Head of caudate nucleus (tissue), 42 donors: ENCODE results near the gene FAM76A.

ENCODE experiments used
- DNase-seq, 42 donors: peaks; one replicate each; pipeline versions ENCODE4 v3.0.0 to v3.0.0-alpha.2; 2020 to 2021; ENCODE audit warnings: mixed read lengths in 7 of 42
- intact Hi-C: fragments of 100-400 bp; cut with DNase I; formaldehyde crosslinking; loops from one replicate; pipeline ENCODE4 v1.15.0; 2022

Gene FAM76A

GRCh38 chr1:27716262-27716895 lies 9.4 kb upstream of the FAM76A start:
- intact Hi-C loops, result no loop called here
- peak in 13 of 42 donors; percentile 5 to 60 (median 23) for DNase-seq

GRCh38 chr1:27719286-27720251 lies 6.2 kb upstream of the FAM76A start:
- DNase-seq, result peak in 2 of 42 donors; percentile 4 to 9
- intact Hi-C loops, result loop anchor here (10.0 kb wide), 1 partner anchor 115 kb away; the partner anchor contains the start of gene PPP1R8

GRCh38 chr1:27724961-27725373 lies 794 bp upstream of the FAM76A start:
- intact Hi-C loops, result loop anchor here (2.0 to 10.0 kb wide), 3 partner anchors 47 to 110 kb away; partner anchors contain the start of genes PPP1R8 and STX12
- peak in 5 of 42 donors; percentile 7 to 42 (median 11) for DNase-seq

DNA sequence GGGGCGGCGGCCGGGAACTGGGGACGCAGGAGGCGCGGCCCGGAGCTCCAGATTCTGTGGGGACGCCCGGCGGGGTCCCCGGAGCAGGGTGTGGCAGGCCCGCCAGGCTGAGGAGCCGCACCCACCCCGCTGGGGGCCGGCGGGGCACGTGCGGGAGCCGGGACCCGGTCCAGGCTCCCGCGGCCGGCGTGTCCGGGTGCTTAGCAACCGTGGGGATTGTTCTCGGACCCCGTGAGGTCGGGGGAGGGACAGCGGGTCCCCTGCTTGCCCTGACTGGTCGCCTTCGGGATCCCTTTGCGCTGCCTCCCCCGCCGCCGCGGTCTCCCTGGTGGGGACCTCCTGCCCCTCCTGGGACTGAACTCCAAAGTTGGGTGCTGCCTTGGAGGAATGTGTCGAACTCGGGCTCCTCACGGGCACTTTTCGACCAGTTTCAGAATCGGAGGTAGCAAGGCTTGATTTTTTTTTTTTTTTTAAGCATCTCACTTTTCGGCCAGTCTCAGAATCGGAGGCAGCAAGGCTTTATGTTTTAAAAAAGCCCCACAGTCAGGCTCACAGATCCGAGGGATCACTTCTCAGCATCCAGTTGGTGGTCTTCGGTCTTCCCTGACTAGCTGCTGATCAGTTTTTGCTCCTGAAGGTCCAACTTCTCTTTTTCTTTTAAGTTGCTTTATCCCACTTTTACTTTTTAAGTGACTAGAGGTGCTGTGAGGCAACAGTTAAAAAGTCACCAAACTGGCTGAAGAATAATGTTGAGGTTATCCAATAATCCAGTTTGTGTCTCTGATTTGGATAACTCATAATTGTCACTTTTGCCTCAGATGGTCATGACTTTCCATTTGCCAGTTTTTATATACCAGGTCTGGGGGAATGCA lies 648 bp downstream of the FAM76A start:
- DNase-seq, result peak; percentile 32 to 79 (median 58)

GRCh38 chr1:27727126-27727525 lies 1.4 kb downstream of the FAM76A start:
- no peak for DNase-seq
- intact Hi-C loops, result loop anchor here (5.0 to 10.0 kb wide), 2 partner anchors 45 to 108 kb away; partner anchors contain the start of genes PPP1R8 and STX12

More for the DNA sequence above, 648 bp downstream of the FAM76A start:
- intact Hi-C loops, result loop anchor here (5.0 to 10.0 kb wide), 2 partner anchors 46 to 108 kb away; partner anchors contain the start of genes PPP1R8 and STX12

GRCh38 chr1:27736252-27736651 lies 10.5 kb downstream of the FAM76A start:
- intact Hi-C loops, result no loop called here
- no peak for DNase-seq

DNA sequence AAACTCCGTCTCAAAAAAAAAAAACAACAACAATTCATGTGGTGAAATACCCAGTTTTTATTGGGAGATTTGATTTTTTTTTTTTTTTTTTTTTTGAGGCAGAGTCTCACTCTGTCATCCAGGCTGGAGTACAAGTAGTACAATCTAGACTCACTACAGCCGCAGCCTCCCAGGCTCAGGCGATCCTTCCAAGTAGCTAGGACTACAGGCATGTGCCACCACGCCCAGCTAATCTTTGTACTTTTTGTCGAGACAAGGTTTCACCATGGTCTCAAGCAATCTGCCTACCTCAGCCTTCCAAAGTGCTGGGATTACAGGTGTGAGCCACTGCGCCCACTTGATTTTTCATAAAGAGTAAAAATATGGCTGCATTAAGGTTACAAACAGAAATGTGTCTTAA lies 15.4 kb downstream of the FAM76A start:
- no peak for DNase-seq
- intact Hi-C loops, result no loop called here

GRCh38 chr1:27744556-27744955 lies 18.8 kb downstream of the FAM76A start:
- DNase-seq, result no peak
- intact Hi-C loops, result no loop called here

- intact Hi-C loops, result no loop called here
- no peak for DNase-seq
Measured at GRCh38 chr1:27745466-27745865, 19.7 kb downstream of the FAM76A start.

GRCh38 chr1:27752360-27752759 lies 26.6 kb downstream of the FAM76A start:
- no peak for DNase-seq
- intact Hi-C loops, result no loop called here

DNA sequence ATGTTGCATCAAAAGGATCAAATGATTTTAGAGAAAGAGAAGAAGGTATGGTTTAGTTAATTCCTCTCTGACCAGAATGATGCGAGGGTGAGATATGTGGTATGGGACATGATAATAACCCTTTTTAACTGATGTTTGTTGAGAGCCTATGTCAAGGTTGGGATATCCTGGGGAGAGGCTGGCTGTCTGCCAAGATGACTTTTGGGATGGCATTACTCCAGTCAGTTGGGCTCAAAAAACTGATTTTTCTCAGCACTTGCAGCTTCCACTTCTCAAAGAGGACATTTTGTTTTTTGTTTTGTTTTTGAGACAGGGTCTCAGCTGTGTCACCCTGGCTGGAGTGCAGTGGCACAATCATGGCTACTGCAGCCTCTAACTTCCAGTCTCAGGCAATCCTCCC lies 29.5 kb downstream of the FAM76A start:
- peak in 6 of 42 donors; percentile 6 to 56 (median 22) for DNase-seq
- intact Hi-C loops, result no loop called here

DNA sequence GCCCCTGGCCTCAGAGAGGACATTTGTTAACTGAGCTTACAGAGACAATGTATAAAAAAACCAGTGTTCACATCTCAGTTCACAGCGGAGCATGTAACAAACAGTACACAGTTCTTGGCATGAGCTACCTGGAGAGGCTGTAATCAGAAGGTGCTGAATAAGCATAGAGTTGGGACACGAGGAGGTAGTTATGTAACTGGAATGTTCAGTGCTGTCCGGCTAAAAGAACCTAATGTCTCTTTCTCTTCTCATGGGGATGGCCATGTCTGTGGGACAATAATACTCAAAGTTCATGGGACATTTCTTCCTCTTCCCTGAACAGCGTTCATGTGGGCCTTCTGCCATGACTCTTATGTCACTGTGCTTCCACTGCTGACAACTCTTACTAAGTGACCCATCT lies 30.1 kb downstream of the FAM76A start:
- DNase-seq, result no peak
- intact Hi-C loops, result no loop called here

DNA sequence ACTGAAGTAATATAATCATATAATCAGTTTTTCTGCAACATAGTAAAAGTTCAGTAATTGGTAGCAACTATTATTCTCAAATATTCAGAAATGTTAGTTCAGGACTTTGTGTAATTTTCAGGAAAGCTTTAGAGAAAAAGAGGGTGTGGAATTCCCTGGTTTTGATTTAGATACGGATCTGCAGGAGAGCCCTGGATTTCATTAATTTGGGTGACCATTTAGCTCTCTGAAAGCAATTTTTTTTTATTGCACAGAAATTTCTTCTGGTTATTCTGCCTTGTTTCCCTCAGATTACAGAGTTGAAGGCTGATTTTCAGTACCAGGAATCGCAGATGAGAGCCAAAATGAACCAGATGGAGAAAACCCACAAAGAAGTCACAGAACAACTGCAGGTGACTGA lies 33.5 kb downstream of the FAM76A start:
- DNase-seq, result no peak
- intact Hi-C loops, result no loop called here

DNA sequence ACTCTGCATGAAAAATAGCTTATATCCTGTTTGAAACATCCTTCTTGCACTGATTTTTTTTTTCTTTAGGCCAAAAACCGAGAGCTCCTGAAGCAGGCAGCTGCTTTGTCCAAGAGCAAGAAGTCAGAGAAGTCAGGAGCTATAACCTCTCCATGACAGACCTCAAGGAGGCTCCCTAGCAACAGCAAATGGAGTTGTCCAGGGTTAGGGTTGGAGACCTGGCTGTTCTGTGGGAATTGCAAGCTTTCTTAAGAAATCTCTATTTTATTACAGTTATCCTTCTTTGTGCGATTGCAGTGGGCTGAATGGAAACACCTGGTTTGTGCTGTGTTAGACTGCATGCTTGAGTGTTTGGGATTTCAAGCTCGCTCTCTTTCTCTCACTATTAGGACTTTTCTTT lies 34.7 kb downstream of the FAM76A start:
- DNase-seq, result no peak
- intact Hi-C loops, result no loop called here

- no peak for DNase-seq
- intact Hi-C loops, result no loop called here
Measured at GRCh38 chr1:27762033-27762432, 36.3 kb downstream of the FAM76A start.

DNA sequence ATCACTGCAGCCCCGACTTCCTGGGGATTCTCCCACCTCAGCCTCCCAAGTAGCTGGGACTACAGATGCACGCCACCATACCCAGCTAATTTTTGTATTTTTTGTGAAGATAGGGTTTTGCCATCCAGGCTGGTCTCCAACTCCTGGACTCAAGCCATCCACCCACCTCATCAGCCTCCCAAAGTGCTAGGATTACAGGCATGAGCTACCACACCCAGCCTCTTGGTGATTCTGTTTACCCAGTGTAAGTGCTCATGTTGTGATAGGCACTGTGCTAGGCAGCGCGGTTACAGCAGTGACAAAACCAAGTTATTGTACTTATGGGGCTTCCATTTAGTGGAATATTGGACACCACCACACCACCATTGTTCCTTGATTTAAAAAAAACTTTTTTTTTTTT lies 37.6 kb downstream of the FAM76A start:
- no peak for DNase-seq
- intact Hi-C loops, result no loop called here

DNA sequence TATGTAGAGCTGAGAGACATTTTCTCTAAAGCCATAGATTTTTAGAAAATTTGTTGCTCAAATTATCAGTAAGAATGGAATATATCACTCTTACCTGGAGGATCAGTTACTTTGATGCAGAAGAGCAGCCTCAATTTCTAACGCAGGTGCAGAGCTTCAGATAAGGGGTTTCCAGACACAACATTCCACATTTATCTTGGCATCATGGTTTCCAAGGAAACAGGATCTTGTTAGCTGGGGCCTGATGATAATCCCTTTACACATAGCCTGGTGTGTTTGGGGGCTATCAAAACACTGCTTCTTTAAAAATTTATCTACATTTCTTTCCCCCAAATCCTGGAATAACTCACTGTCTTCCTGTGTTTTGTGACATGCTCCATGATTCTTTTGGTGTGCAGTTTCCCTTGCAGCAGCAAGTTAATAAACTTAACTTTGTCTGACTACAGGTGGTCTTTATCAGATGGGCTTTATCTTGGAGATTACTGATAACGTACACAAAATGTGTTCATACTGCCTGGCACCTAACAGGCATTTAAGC lies 44.6 kb downstream of the FAM76A start:
- DNase-seq, result no peak

More for the DNA sequence above, 44.6 kb downstream of the FAM76A start:
- intact Hi-C loops, result loop anchor here (5.0 kb wide), 2 partner anchors 43 to 62 kb away; partner anchors contain the start of genes FAM76A and PPP1R8
